ENCODE results near the gene ST3GAL4. TPM values are rescaled to one million over a fixed set of nuclear protein-coding genes. Genes with fewer than 3 reads are reported as not detected.

Gene ST3GAL4
- total RNA-seq, 1 experiment from 2014 or later = 54.0 TPM

DNA sequence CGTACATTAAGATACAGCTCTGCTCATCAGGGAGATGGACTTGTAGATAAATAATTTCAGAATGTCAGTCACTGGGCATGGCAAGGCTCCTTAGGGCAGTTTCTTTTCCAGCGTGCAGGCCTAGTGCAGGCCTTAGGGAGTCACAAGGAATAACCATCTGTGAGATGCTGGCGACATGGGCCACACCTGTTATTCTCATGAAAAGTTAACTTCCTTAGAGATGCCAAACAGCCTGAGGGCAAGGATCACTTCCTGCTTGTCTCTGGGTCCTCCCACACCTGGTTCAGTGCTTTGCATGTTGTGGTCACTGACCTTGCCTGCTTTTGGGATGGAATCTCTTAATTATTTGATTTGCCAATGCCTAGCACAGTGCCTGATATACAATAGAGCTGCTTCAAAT, 70.6 kb downstream of the ST3GAL4 start:
- no peak for DNase-seq (ENCODE audit: low read depth)
- in situ Hi-C loops (cut with HindIII; ENCODE audit: low pct_unique_long_range_greater_than_20kb, low sequenced_read_pairs) = no loop called here

- DNase-seq (ENCODE audit: low read depth) = peak; percentile 18
- in situ Hi-C loops (cut with HindIII; ENCODE audit: low pct_unique_long_range_greater_than_20kb, low sequenced_read_pairs) = no loop called here
Observed at GRCh38 chr11:126426820-126427749, 71.6 kb downstream of the ST3GAL4 start.

DNA sequence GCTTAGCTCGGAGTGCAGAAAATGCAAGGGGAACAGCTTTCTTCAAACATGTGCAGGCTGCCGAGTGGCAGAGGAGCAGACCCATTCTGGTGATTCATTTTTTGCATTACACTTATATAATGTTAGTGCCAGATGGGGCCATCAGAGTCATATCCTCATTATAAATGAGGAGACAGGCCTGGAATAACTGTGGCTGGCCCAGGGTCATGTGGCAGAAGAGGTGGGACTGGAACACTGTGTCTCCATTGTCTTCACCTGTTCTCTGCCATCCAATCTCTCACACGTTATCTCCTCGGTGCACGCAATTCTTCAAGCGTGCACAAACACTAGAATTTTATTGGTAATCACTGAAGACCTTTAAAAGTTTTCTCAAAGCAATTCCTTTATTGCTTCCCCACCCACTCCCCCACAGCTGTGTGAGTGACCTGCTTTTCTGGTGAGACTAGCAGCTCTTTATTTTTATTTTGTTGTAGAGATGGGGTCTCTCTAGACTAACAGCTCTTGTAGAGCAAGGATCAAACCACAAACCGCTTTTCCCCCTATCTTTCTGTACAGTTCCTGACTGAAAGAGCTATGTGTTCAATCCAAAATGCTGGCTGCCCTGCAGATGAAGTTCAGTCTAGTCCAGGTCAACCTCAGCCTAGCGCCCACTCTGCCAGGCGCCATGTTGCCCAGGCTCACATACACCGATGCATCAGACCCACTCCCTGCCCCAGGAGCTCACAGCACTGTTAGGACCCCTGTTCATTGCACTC, 75.3 kb downstream of the ST3GAL4 start:
- no peak for DNase-seq (ENCODE audit: low read depth)
- in situ Hi-C loops (cut with HindIII; ENCODE audit: low pct_unique_long_range_greater_than_20kb, low sequenced_read_pairs) = no loop called here

- peak; percentile 13 for DNase-seq (ENCODE audit: low read depth)
- in situ Hi-C loops (cut with HindIII; ENCODE audit: low pct_unique_long_range_greater_than_20kb, low sequenced_read_pairs) = no loop called here
Observed at GRCh38 chr11:126431401-126432064, 76.0 kb downstream of the ST3GAL4 start.

DNA sequence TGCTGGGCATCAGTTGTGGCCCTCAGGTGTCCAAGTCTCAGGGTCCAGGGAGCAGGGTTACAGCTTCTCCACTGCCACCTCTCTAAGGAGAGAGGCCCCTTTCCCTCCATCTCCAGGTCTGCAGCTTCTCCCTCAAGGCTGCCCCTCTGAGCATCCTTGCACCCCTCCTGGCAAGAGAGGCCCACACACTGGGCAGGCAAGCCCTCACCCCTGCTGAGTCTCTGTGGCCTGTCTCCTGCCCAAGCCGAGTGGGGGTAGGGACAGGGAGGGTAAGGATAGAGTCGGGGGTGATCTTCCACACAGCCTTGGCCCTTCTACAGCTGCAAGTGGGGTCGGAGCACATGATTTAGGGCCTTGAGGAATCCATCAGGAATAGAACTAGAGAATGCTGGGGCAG, 76.6 kb downstream of the ST3GAL4 start:
- in situ Hi-C loops (cut with HindIII; ENCODE audit: low pct_unique_long_range_greater_than_20kb, low sequenced_read_pairs) = no loop called here
- no peak for DNase-seq (ENCODE audit: low read depth)

DNA sequence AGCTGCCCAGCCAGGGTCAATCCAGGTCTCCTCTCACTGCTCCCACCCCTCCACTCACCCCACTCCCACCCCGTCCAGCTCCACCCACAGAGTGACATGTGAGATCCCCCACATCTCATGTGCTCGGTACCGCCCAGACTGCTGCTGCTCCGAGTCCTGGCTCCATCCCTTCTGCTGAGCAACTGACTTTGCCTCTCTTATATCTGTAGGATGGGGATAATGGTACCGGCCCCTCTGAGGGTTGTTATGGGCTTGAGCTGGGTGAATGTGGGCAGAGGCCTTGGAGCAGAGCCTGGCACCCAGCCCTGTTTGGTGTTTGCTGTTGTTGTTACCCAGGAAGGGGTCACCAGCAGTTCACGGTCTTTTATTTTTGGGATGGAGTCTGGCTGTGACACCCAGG, 77.0 kb downstream of the ST3GAL4 start:
- DNase-seq (ENCODE audit: low read depth) = no peak
- in situ Hi-C loops (cut with HindIII; ENCODE audit: low pct_unique_long_range_greater_than_20kb, low sequenced_read_pairs) = no loop called here

- no peak for DNase-seq (ENCODE audit: low read depth)
- in situ Hi-C loops (cut with HindIII; ENCODE audit: low pct_unique_long_range_greater_than_20kb, low sequenced_read_pairs) = no loop called here
Observed at GRCh38 chr11:126433244-126433846, 77.9 kb downstream of the ST3GAL4 start.

DNA sequence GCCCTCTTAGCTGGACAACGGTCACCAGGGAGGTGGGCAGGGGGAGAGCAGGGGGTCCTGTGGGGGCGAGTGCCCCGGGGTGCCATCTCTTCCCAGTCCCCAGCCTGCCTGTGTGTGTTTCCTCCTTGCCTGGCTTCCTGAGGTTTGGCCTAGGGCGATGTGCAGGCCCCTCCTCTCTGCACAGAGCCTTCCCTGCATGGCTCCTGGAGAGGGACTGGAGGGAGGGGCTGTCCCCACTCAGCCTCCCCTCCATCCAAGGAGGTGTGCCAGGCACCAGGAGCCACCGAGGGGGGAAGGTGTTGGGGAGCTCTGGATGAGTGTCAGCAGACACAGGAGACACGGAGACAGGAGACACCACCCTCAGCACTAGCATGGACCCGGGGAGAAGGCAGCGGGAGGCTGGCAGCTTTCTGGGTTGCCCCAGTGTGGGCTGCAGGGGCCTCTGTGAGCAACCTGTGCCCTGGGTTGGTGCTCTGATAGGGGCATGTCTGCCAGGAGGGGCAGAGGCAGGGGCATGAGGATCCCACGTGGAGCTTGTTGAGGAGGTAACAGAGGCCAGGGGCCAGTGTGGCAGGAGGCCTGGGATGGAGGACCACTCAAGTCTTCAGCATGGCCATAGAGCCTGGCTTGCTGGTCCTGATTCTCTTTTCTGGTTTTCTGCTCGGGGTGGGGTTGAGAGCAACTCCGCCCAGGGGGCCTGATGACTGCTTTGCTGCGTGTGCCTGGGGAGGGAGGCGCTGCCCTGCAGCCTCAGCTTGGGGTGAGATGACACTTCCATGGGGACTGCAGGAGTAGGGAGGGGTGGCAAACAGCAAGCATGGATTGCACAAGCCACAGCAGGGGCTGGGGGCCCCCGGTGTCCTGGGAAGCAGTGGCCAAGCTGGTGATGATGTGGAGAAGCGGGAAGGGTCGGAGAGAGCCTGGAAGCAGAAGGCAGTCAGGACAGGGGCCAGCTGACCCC, 78.8 kb downstream of the ST3GAL4 start:
- no peak for DNase-seq (ENCODE audit: low read depth)
- in situ Hi-C loops (cut with HindIII; ENCODE audit: low pct_unique_long_range_greater_than_20kb, low sequenced_read_pairs) = no loop called here

DNA sequence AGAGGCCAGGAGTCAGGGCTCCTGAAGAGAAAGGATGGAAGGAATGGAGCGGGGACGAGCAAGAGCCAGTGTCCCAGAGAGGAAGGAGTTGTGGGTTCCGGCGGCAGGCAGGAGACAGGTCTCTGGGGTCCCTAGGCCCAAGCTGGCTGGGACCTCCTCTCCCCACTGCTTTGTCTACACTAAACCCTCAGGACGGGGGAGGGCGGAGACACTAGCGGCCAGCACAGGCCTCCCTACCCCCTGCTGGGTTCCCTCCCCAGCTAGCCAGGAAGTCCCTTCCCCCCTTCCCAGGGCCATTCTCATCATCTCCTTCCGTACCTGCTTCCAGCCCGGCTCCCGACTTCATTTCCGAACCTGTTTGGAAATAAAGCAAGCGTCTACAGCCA, 79.5 kb downstream of the ST3GAL4 start:
- in situ Hi-C loops (cut with HindIII; ENCODE audit: low pct_unique_long_range_greater_than_20kb, low sequenced_read_pairs) = no loop called here
- DNase-seq (ENCODE audit: low read depth) = no peak

- in situ Hi-C loops (cut with HindIII; ENCODE audit: low pct_unique_long_range_greater_than_20kb, low sequenced_read_pairs) = no loop called here
- no peak for DNase-seq (ENCODE audit: low read depth)
Observed at GRCh38 chr11:126436209-126436755, 80.8 kb downstream of the ST3GAL4 start.

DNA sequence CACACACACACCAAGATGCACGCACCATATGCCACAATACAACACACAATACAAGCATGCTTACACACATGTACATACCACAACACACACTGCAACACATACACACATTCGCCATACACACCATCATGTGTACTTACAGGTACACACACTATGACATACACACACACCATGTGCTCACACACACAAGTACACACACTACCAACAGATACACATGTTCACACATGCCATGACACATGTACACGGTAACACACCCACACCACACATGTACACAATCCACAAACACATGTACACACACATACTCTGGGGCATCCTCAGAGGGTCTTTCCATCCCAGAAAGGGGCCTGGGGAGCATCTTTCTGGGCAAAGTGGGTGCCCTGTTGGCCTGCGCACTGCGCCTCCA, 82.2 kb downstream of the ST3GAL4 start:
- in situ Hi-C loops (cut with HindIII; ENCODE audit: low pct_unique_long_range_greater_than_20kb, low sequenced_read_pairs) = no loop called here
- no peak for DNase-seq (ENCODE audit: low read depth)

DNA sequence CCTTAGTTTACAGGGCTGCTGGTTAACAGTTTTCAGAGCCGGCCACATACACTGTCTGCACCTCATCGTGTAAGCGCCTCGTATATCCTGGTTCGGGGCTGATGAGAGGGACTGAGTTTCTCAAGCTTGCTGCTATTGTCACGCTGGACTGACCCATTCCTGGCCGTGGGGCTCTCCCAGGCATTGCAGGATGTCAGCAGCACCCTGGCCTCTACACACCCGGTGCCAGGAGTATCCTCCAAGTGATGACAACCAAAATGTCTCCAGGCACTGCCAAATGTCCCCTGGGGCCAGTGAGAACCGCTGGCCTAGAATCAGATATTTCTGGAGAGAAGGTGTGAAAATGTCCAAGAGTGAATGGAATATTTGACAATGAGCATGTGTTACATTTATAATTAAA, 82.8 kb downstream of the ST3GAL4 start:
- in situ Hi-C loops (cut with HindIII; ENCODE audit: low pct_unique_long_range_greater_than_20kb, low sequenced_read_pairs) = no loop called here
- DNase-seq (ENCODE audit: low read depth) = no peak

DNA sequence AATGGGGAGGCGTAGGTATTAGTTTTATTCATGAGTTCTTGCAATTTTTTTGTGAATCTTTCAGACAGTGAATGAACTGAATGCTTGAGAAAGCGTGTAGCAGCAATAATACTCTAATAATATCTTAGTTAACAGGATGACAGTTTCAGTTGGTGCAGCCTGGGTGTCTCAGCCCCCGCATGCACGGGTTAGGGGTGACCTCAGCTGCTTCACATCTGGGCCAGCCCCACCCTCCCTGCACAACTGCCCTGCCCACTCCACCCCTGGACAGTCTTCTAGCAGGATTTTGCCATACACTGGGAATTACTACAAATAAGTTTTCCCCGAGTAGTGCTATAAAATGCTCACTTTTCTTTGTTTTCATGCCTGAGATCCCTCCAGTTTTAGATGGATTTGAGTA, 83.2 kb downstream of the ST3GAL4 start:
- no peak for DNase-seq (ENCODE audit: low read depth)
- in situ Hi-C loops (cut with HindIII; ENCODE audit: low pct_unique_long_range_greater_than_20kb, low sequenced_read_pairs) = no loop called here

- DNase-seq (ENCODE audit: low read depth) = no peak
- in situ Hi-C loops (cut with HindIII; ENCODE audit: low pct_unique_long_range_greater_than_20kb, low sequenced_read_pairs) = no loop called here
Observed at GRCh38 chr11:126440276-126440675, 84.8 kb downstream of the ST3GAL4 start.

- peak; percentile 37 for DNase-seq (ENCODE audit: low read depth)
- in situ Hi-C loops (cut with HindIII; ENCODE audit: low pct_unique_long_range_greater_than_20kb, low sequenced_read_pairs) = no loop called here
Observed at GRCh38 chr11:126440792-126441514, 85.5 kb downstream of the ST3GAL4 start.

- DNase-seq (ENCODE audit: low read depth) = no peak
- in situ Hi-C loops (cut with HindIII; ENCODE audit: low pct_unique_long_range_greater_than_20kb, low sequenced_read_pairs) = no loop called here
Observed at GRCh38 chr11:126443120-126443519, 87.6 kb downstream of the ST3GAL4 start.

- in situ Hi-C loops (cut with HindIII; ENCODE audit: low pct_unique_long_range_greater_than_20kb, low sequenced_read_pairs) = no loop called here
- DNase-seq (ENCODE audit: low read depth) = no peak
Observed at GRCh38 chr11:126444072-126444471, 88.6 kb downstream of the ST3GAL4 start.

Measured in Caki2 (cell line).